ENCODE results near the gene KDM4C. TPM values are rescaled to one million over a fixed set of nuclear protein-coding genes. Genes with fewer than 3 reads are reported as not detected.
A peak's percentile ranks its signal among the peaks of the same experiment; 100 is the strongest.

KDM4C gene
- total and polyA plus RNA-seq, 2 of the 13 experiments (the other 11 are each of a cell fraction or from before 2014, with no cell fraction given) = 19.4 to 23.6 TPM

DNA sequence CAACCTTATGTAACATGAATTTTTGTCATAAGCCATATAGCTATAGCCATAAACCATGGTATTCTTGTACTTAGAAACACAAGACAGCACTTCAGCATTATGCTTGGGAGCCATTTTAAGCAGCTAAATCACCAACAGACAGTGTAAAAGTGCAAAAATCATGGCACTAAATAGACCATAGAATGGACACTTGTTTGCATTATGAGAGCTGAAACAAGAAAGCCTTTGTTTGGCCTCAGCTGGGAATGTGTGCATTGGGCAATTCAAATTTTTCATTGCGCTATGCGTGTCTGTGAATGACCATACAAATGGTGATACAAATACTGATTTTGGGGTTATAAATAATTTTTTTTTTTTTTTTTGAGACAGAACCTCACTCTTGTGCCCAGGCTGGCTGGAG lies 23.7 kb downstream of the KDM4C start (continued):
- TF ChIP-seq, protein P1, sequence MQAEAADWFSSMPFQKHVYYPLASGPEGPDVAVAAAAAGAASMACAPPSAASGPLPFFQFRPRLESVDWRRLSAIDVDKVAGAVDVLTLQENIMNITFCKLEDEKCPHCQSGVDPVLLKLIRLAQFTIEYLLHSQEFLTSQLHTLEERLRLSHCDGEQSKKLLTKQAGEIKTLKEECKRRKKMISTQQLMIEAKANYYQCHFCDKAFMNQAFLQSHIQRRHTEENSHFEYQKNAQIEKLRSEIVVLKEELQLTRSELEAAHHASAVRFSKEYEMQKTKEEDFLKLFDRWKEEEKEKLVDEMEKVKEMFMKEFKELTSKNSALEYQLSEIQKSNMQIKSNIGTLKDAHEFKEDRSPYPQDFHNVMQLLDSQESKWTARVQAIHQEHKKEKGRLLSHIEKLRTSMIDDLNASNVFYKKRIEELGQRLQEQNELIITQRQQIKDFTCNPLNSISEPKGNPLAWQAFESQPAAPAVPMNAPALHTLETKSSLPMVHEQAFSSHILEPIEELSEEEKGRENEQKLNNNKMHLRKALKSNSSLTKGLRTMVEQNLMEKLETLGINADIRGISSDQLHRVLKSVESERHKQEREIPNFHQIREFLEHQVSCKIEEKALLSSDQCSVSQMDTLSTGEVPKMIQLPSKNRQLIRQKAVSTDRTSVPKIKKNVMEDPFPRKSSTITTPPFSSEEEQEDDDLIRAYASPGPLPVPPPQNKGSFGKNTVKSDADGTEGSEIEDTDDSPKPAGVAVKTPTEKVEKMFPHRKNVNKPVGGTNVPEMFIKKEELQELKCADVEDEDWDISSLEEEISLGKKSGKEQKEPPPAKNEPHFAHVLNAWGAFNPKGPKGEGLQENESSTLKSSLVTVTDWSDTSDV (CRISPR knock-in tag; IDR thresholded peaks at IDR 0.05) = no peak
- TF ChIP-seq TEAD3 (CRISPR knock-in tag; optimal IDR thresholded peaks at IDR 0.05; ENCODE audit: borderline replicate concordance) = peak; percentile 96
- TF ChIP-seq EP300 (IDR thresholded peaks at IDR 0.05; ENCODE audit: low read depth in 2 of 2, low read length in 2 of 2) = peak; percentile 39 to 85; a peak in 2 of 4 replicates
- TF ChIP-seq EP300 (CRISPR knock-in tag; IDR thresholded peaks at IDR 0.05; ENCODE audit: borderline replicate concordance) = 0 out of 2 replicates have a peak, but pooled peaks have one; percentile 38
- TF ChIP-seq, protein P2, sequence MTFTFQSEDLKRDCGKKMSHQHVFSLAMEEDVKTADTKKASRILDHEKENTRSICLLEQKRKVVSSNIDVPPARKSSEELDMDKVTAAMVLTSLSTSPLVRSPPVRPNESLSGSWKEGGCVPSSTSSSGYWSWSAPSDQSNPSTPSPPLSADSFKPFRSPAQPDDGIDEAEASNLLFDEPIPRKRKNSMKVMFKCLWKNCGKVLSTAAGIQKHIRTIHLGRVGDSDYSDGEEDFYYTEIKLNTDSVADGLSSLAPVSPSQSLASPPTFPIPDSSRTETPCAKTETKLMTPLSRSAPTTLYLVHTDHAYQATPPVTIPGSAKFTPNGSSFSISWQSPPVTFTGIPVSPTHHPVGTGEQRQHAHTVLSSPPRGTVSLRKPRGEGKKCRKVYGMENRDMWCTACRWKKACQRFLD (CRISPR knock-in tag; IDR thresholded peaks at IDR 0.05; ENCODE audit: borderline replicate concordance) = no peak
- no peak for TF ChIP-seq FLYWCH1 (CRISPR knock-in tag; IDR thresholded peaks at IDR 0.05)
- peak; percentile 30; the same call in 1 of the 2 replicates for TF ChIP-seq KMT2B (CRISPR knock-in tag; IDR thresholded peaks at IDR 0.05)
- TF ChIP-seq, protein P3, sequence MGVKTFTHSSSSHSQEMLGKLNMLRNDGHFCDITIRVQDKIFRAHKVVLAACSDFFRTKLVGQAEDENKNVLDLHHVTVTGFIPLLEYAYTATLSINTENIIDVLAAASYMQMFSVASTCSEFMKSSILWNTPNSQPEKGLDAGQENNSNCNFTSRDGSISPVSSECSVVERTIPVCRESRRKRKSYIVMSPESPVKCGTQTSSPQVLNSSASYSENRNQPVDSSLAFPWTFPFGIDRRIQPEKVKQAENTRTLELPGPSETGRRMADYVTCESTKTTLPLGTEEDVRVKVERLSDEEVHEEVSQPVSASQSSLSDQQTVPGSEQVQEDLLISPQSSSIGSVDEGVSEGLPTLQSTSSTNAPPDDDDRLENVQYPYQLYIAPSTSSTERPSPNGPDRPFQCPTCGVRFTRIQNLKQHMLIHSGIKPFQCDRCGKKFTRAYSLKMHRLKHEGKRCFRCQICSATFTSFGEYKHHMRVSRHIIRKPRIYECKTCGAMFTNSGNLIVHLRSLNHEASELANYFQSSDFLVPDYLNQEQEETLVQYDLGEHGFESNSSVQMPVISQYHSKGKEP (CRISPR knock-in tag; IDR thresholded peaks at IDR 0.05) = no peak
- TF ChIP-seq, protein P4, sequence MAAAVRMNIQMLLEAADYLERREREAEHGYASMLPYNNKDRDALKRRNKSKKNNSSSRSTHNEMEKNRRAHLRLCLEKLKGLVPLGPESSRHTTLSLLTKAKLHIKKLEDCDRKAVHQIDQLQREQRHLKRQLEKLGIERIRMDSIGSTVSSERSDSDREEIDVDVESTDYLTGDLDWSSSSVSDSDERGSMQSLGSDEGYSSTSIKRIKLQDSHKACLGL (CRISPR knock-in tag; IDR thresholded peaks at IDR 0.05) = no peak
- no peak for TF ChIP-seq ZNF30 (CRISPR knock-in tag; IDR thresholded peaks at IDR 0.05)
- TF ChIP-seq, protein P5, sequence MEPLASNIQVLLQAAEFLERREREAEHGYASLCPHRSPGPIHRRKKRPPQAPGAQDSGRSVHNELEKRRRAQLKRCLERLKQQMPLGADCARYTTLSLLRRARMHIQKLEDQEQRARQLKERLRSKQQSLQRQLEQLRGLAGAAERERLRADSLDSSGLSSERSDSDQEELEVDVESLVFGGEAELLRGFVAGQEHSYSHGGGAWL (CRISPR knock-in tag; IDR thresholded peaks at IDR 0.05) = no peak
- TF ChIP-seq, protein P6, sequence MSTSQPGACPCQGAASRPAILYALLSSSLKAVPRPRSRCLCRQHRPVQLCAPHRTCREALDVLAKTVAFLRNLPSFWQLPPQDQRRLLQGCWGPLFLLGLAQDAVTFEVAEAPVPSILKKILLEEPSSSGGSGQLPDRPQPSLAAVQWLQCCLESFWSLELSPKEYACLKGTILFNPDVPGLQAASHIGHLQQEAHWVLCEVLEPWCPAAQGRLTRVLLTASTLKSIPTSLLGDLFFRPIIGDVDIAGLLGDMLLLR (CRISPR knock-in tag; IDR thresholded peaks at IDR 0.05) = no peak
- TF ChIP-seq, protein P7, sequence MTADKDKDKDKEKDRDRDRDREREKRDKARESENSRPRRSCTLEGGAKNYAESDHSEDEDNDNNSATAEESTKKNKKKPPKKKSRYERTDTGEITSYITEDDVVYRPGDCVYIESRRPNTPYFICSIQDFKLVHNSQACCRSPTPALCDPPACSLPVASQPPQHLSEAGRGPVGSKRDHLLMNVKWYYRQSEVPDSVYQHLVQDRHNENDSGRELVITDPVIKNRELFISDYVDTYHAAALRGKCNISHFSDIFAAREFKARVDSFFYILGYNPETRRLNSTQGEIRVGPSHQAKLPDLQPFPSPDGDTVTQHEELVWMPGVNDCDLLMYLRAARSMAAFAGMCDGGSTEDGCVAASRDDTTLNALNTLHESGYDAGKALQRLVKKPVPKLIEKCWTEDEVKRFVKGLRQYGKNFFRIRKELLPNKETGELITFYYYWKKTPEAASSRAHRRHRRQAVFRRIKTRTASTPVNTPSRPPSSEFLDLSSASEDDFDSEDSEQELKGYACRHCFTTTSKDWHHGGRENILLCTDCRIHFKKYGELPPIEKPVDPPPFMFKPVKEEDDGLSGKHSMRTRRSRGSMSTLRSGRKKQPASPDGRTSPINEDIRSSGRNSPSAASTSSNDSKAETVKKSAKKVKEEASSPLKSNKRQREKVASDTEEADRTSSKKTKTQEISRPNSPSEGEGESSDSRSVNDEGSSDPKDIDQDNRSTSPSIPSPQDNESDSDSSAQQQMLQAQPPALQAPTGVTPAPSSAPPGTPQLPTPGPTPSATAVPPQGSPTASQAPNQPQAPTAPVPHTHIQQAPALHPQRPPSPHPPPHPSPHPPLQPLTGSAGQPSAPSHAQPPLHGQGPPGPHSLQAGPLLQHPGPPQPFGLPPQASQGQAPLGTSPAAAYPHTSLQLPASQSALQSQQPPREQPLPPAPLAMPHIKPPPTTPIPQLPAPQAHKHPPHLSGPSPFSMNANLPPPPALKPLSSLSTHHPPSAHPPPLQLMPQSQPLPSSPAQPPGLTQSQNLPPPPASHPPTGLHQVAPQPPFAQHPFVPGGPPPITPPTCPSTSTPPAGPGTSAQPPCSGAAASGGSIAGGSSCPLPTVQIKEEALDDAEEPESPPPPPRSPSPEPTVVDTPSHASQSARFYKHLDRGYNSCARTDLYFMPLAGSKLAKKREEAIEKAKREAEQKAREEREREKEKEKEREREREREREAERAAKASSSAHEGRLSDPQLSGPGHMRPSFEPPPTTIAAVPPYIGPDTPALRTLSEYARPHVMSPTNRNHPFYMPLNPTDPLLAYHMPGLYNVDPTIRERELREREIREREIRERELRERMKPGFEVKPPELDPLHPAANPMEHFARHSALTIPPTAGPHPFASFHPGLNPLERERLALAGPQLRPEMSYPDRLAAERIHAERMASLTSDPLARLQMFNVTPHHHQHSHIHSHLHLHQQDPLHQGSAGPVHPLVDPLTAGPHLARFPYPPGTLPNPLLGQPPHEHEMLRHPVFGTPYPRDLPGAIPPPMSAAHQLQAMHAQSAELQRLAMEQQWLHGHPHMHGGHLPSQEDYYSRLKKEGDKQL (CRISPR knock-in tag; IDR thresholded peaks at IDR 0.05; ENCODE audit: low read depth) = peak; percentile 69; the same call in 1 of the 2 replicates
- no peak for TF ChIP-seq ZNF878 (CRISPR knock-in tag; IDR thresholded peaks at IDR 0.05)
- no peak for TF ChIP-seq ZSCAN31 (CRISPR knock-in tag; IDR thresholded peaks at IDR 0.05; ENCODE audit: low read depth)
